IMR-90 (cell line): Measurements from ENCODE around the gene CLTCL1. TPM values are rescaled to one million over a fixed set of nuclear protein-coding genes. Genes with fewer than 3 reads are reported as not detected.

Experiments used
- ATAC-seq: fragments of 200-7000 bp; cut with Tn5 transposase; 2 replicates; pipeline ENCODE4 v1.9.1; 2020; ENCODE audit warnings: low read depth, mild to moderate bottlenecking, moderate library complexity
- BruUV-seq: library from RNA; stranded (reverse); fragments of 400-500 nt; replicated peaks from 2 replicates; lab custom pipeline; 2021; lab: Mats Ljungman, UMichigan
- CTCF ChIA-PET: fragments of 300-600 bp; formaldehyde crosslinking; extraction: SDS; loops from one replicate; lab custom pipeline; 2021; ENCODE audit warnings: antibody characterized with exemption; lab: Yijun Ruan, JAX
- POLR2A ChIA-PET: fragments of 300-600 bp; sonication (Branson Sonifier 250); formaldehyde crosslinking; loops from one replicate; lab custom pipeline; 2022; ENCODE audit warnings: antibody characterized with exemption; ENCODE audit not compliant: unreplicated experiment; lab: Charles Lee
- DNase-seq: peaks from one replicate; pipeline ENCODE4 v3.0.0; 2013
- H2AFZ ChIP-seq: replicated peaks from 2 replicates; pipeline ENCODE3; 2013; ENCODE audit warnings: low read length, mild to moderate bottlenecking; ENCODE audit not compliant: poor library complexity
- H2AK5ac ChIP-seq: 2 replicates; pipeline ENCODE4 v1.6.1; 2013; ENCODE audit warnings: low read depth, low read length, inconsistent platforms
- H2AK9ac ChIP-seq: replicated peaks from 2 replicates; pipeline ENCODE3; 2013; ENCODE audit warnings: mild to moderate bottlenecking, low read depth, low read length, moderate library complexity; ENCODE audit not compliant: poor library complexity
- H2BK120ac ChIP-seq: 2 replicates; pipeline ENCODE4 v1.6.1; 2013; ENCODE audit warnings: low read depth, low read length, inconsistent platforms
- H2BK15ac ChIP-seq: 3 replicates; pipeline ENCODE4 v1.6.1; 2013; ENCODE audit warnings: low read depth, low read length, inconsistent platforms
- H2BK20ac ChIP-seq: 2 replicates; pipeline ENCODE4 v1.6.1; 2013; ENCODE audit warnings: low read depth, mild to moderate bottlenecking, inconsistent platforms, low read length, moderate library complexity
- H2BK5ac ChIP-seq: 2 replicates; pipeline ENCODE4 v1.6.1; 2013; ENCODE audit warnings: mild to moderate bottlenecking, low read depth, low read length, inconsistent platforms; ENCODE audit not compliant: poor library complexity, severe bottlenecking
- H3K14ac ChIP-seq: replicated peaks from 2 replicates; pipeline ENCODE4 v1.6.1; 2013; ENCODE audit warnings: low read depth, low read length, inconsistent platforms
- H3K18ac ChIP-seq: 2 replicates; pipeline ENCODE4 v1.6.1; 2013; ENCODE audit warnings: low read depth, low read length, control low read depth
- H3K23ac ChIP-seq: 2 replicates; pipeline ENCODE4 v1.6.1; 2013; ENCODE audit warnings: low read depth, low read length, inconsistent platforms
- H3K27ac ChIP-seq: 2 replicates; pipeline ENCODE4 v1.5.1; 2013; ENCODE audit warnings: mild to moderate bottlenecking, control low read depth, low read length; ENCODE audit not compliant: insufficient read depth
- H3K27me3 ChIP-seq: 2 replicates; pipeline ENCODE4 v1.6.1; 2013; ENCODE audit warnings: low read length; ENCODE audit not compliant: control insufficient read depth, insufficient read depth
- H3K36me3 ChIP-seq: 2 replicates; pipeline ENCODE4 v1.6.1; 2013; ENCODE audit warnings: low read length, mixed read lengths; ENCODE audit not compliant: control insufficient read depth, insufficient read depth
- H3K4ac ChIP-seq: 2 replicates; pipeline ENCODE4 v1.6.1; 2013; ENCODE audit warnings: low read depth, low read length, inconsistent platforms
- H3K4me1 ChIP-seq: 2 replicates; pipeline ENCODE4 v1.6.1; 2013; ENCODE audit warnings: low read length, mixed read lengths; ENCODE audit not compliant: control insufficient read depth, insufficient read depth
- H3K4me2 ChIP-seq: 2 replicates; pipeline ENCODE4 v1.6.1; 2013; ENCODE audit warnings: low read depth, mild to moderate bottlenecking, control low read depth, low read length, moderate library complexity
- H3K4me3 ChIP-seq: 2 replicates; pipeline ENCODE4 v1.5.1; 2013; ENCODE audit warnings: low read depth, mild to moderate bottlenecking, control low read depth, low read length, moderate library complexity; ENCODE audit not compliant: insufficient read depth
- H3K56ac ChIP-seq: 2 replicates; pipeline ENCODE4 v1.6.1; 2013; ENCODE audit warnings: low read length, inconsistent platforms; ENCODE audit not compliant: insufficient read depth; ENCODE audit errors: extremely low read depth
- H3K79me1 ChIP-seq, 2 experiments: 2 replicates each; pipeline ENCODE4 v1.6.1; 2013; ENCODE audit warnings: low read length in 2 of 2, inconsistent platforms in 1 of 2, low read depth in 1 of 2
- H3K9ac ChIP-seq: 2 replicates; pipeline ENCODE4 v1.6.1; 2013; ENCODE audit warnings: low read depth, low read length, control low read depth
- H3K9me1 ChIP-seq: 2 replicates; pipeline ENCODE4 v1.6.1; 2013; ENCODE audit warnings: low read length, inconsistent platforms; ENCODE audit not compliant: insufficient read depth
- H3K9me3 ChIP-seq: 2 replicates; pipeline ENCODE4 v1.6.1; 2013; ENCODE audit warnings: low read length; ENCODE audit not compliant: control insufficient read depth, insufficient read depth
- H4K20me1 ChIP-seq: 2 replicates; pipeline ENCODE4 v1.6.1; 2013; ENCODE audit warnings: low read length, inconsistent platforms; ENCODE audit not compliant: insufficient read depth
- H4K5ac ChIP-seq: 2 replicates; pipeline ENCODE4 v1.6.1; 2013; ENCODE audit warnings: mild to moderate bottlenecking, low read depth, low read length, control low read depth
- H4K8ac ChIP-seq, 2 experiments: 2 replicates each; pipeline ENCODE4 v1.6.1; 2013; ENCODE audit warnings: low read depth in 2 of 2, low read length in 2 of 2, control low read depth in 1 of 2, inconsistent platforms in 1 of 2
- H4K91ac ChIP-seq: 2 replicates; pipeline ENCODE4 v1.6.1; 2013; ENCODE audit warnings: low read depth, low read length, inconsistent platforms; ENCODE audit not compliant: insufficient read depth
- CEBPB ChIP-seq: IDR thresholded peaks from 2 replicates; pipeline ENCODE4 v1.6.1; 2012; ENCODE audit warnings: low read depth, low read length, improper control_type of control experiment
- MXI1 ChIP-seq: IDR thresholded peaks from 2 replicates; pipeline ENCODE4 v1.6.1; 2012; ENCODE audit warnings: low read depth, mild to moderate bottlenecking, low read length, moderate library complexity, borderline replicate concordance
- NFE2L2 ChIP-seq: fragments of 150-350 bp; IDR thresholded peaks from 2 replicates; pipeline ENCODE4 v1.6.1; 2016; ENCODE audit warnings: low read depth, mild to moderate bottlenecking, low read length
- WGBS, 2 experiments: methylation state at CpG; one replicate each; pipeline versions ENCODE4 v1.1.5 to v1.1.7; 2013; ENCODE audit warnings: missing lambda C conversion rate in 2 of 2; ENCODE audit not compliant: insufficient read length in 1 of 2; ENCODE audit errors: extremely low coverage in 2 of 2; 5-methylcytosine and 5-hydroxymethylcytosine counted together
- dilution Hi-C: fragments of 300-500 bp; cut with HindIII; formaldehyde crosslinking; loops from one replicate; pipeline ENCODE4 v1.14.3; 2018; ENCODE audit warnings: low sequenced_read_pairs; ENCODE audit not compliant: unreplicated experiment
- in situ Hi-C: fragments of 300-500 bp; cut with MboI; formaldehyde crosslinking; loops from 3 replicates; pipeline ENCODE4 v1.14.3; 2019; ENCODE audit warnings: low sequenced_read_pairs, inconsistent platforms, mixed read lengths
- intact Hi-C: fragments of 100-400 bp; cut with micrococcal nuclease; formaldehyde crosslinking; loops from 2 replicates; pipeline ENCODE4 v1.10.0; 2022
- polyA plus RNA-seq, 3 experiments: library from polyadenylated mRNA; depleted of rRNA; stranded (reverse); fragments of >200 nt; gene quantifications; 2 replicates each; pipeline ENCODE4 v1.2.3, GENCODE V29; 2012; ENCODE audit warnings: low replicate concordance in 1 of 3
- total RNA-seq: library from RNA; depleted of rRNA; stranded (reverse); fragments of >200 nt; gene quantifications from 2 replicates; pipeline ENCODE4 v1.2.3, GENCODE V29; 2012

CLTCL1 gene
- total and polyA plus RNA-seq, 2 of the 4 experiments (the other 2 are of a cell fraction) = 6.2 to 8.1 TPM

DNA sequence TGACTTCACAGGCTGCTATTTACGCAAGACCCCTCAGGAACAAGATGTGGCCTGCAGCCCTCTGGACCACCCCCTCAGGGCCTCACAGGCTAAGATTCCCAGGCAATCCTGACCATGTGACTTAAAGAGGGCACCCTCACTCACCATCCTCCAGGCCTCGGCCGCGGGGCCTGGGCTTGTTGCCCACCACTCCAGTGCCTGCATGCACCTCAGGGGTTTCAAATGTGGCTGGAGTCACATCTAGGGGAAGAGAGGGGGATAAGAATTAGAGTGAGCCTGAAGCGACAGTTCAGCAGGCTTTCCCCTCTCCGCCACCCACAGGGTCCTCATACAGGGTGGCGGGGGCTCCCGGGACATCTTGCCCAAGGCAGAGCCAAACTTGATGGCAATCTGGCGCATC, 149.1 kb downstream of the CLTCL1 start:
- Histone ChIP-seq H2BK120ac (no peak overlapping the region), H3K4ac (no peak overlapping the region), H3K4me3 (no peak overlapping the region), H2AK9ac (no peak overlapping the region), H3K18ac (no peak overlapping the region), H4K5ac (no peak overlapping the region), H3K4me1 (no peaks in the 10 kb centered on the region), H2BK20ac (no peak overlapping the region), H3K56ac (no peak overlapping the region), H4K91ac (no peak overlapping the region), H3K23ac (no peak overlapping the region), H3K36me3 (peaks cover 48% of the 10 kb centered on the region), H3K9ac (no peak overlapping the region), H3K4me2 (no peak overlapping the region), H3K9me3 (no peaks in the 10 kb centered on the region), H3K27ac (no peak overlapping the region), H2AFZ (no peak overlapping the region), H2BK15ac (no peak overlapping the region), H2AK5ac (no peak overlapping the region), H3K79me1 (peaks cover 7 to 27% of the 10 kb centered on the region in 2 experiments), H2BK5ac (no peak overlapping the region), H4K20me1 (peaks cover 4% of the 10 kb centered on the region), H3K14ac (no peak overlapping the region), H4K8ac (no peak overlapping the region), H3K9me1 (0 out of 2 replicates have a peak, but pooled peaks cover 3% of the 10 kb centered on the region), H3K27me3 (peaks cover 6% of the 10 kb centered on the region)
- POLR2A ChIA-PET = no interaction called here
- in situ Hi-C loops (no loop called here), intact Hi-C loops (no loop called here), dilution Hi-C loops (no loop called here)
- BruUV-seq = no TSS peak
- 100% methylated on average over 1 of the region's 9 CpGs; no CpG with 5 or more reads in 1 of the 2 experiments for WGBS, 2 experiments
- no peak for ATAC-seq
- TF ChIP-seq CEBPB (no peak), MXI1 (no peak), NFE2L2 (no peak)
- CTCF ChIA-PET = no interaction called here
- DNase-seq = no peak
